ENCODE results near the gene LIMK2.

LIMK2 gene

GRCh38 chr22:31323578-31324550, 111.8 kb downstream of the LIMK2 start:
- no peak for DNase-seq (ENCODE audit: low read depth, low spot score)
- H3K27ac ChIP-seq, result no peak overlapping the region

GRCh38 chr22:31326877-31327276, 114.8 kb downstream of the LIMK2 start:
- no peak for DNase-seq (ENCODE audit: low read depth, low spot score)
- no peak overlapping the region for H3K27ac ChIP-seq

GRCh38 chr22:31327806-31328543, 115.9 kb downstream of the LIMK2 start:
- DNase-seq (ENCODE audit: low read depth, low spot score), result no peak

GRCh38 chr22:31328544-31328960, 116.5 kb downstream of the LIMK2 start:
- H3K27ac ChIP-seq, result no peak overlapping the region
- DNase-seq (ENCODE audit: low read depth, low spot score), result no peak

More at GRCh38 chr22:31327806-31328543, 115.9 kb downstream of the LIMK2 start:
- H3K27ac ChIP-seq, result no peak overlapping the region

- H3K27ac ChIP-seq, result no peak overlapping the region
These were observed 116.9 kb downstream of the LIMK2 start for GRCh38 chr22:31329029-31329428.

More at GRCh38 chr22:31329029-31329428, 116.9 kb downstream of the LIMK2 start:
- DNase-seq (ENCODE audit: low read depth, low spot score), result no peak

Measured in epithelial cell of prostate (primary cell).